T-helper 2 cell treated with Interferon-gamma antibody and Interleukin-4, amounts not matched to agents 100 ng/mL and 5 ng/mL, for 36 hours (primary cell): ENCODE data around the gene ACP6. TPM values are rescaled to one million over a fixed set of nuclear protein-coding genes. Genes with fewer than 3 reads are reported as not detected.

Experiments
- intact Hi-C: fragments of 100-400 bp; cut with micrococcal nuclease; formaldehyde crosslinking; loops from one replicate; pipeline ENCODE4 v1.15.1; 2023
- total RNA-seq: library from RNA; stranded (reverse); gene quantifications from 2 replicates; pipeline ENCODE4 v1.2.3, GENCODE V29; 2022

ACP6 gene
- total RNA-seq, 1 donor from 2014 or later, result 12.7 TPM

DNA sequence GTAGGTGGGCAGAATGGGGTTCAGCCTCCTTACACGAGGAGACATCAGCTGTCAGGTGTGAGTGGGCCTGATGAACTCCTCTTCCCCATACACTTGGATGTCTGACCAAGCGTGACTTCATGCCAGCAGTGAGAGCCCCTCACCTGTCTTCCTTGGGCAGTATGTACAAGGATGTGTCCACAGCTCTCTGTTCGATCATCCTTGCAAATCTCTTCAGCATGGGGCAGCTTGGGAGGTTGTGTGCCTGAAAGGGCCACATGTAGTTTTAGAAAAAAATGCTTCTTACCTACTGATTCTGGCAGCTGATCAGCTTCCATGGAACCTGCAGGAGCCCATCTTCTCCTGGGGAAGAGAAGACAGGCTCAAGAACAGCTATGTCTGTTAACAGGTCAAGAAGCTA is 18.0 kb downstream of the ACP6 start:
- intact Hi-C loops, result no loop called here

DNA sequence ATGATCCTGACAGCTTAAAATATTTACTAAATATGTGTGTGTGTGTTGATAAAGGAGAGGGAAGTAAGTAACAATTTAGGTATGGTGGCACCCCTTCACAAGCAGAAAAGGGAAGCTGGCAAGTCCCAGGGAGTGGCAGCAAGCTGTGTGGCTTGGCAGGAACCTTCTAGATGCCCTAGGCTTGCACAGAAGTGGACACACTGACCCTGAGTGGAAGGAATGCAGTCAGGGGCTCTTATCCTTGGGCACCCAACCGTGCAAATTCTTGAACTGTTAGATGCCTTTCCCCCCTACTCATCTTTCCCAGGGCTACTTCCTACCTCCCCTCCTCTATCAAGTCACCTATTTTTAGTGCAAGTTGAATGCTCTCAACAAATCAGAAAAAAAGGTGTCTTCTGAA is 18.9 kb downstream of the ACP6 start:
- intact Hi-C loops, result no loop called here

DNA sequence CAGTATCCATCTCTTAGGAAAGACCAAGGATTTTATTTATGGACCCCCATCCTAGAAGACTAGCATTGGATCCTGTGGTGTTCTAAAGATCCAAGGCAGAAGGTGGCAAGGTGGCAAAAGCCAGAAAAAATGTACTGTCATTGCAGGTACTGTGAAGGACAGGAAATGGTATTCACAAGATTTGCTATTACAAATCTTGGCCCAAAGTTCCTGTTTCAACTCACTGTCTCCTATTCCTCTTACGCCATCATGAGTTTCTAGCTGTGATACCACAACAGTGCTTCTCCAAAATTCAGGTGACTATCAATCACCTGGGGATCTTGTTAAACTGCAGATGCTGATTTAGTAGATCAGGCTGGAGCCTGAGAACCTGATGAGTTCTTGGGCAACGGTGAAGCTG is 21.4 kb downstream of the ACP6 start:
- intact Hi-C loops, result loop anchor here (1.0 kb wide), 1 partner anchor 21 kb away; the partner anchor contains the start of gene ACP6

DNA sequence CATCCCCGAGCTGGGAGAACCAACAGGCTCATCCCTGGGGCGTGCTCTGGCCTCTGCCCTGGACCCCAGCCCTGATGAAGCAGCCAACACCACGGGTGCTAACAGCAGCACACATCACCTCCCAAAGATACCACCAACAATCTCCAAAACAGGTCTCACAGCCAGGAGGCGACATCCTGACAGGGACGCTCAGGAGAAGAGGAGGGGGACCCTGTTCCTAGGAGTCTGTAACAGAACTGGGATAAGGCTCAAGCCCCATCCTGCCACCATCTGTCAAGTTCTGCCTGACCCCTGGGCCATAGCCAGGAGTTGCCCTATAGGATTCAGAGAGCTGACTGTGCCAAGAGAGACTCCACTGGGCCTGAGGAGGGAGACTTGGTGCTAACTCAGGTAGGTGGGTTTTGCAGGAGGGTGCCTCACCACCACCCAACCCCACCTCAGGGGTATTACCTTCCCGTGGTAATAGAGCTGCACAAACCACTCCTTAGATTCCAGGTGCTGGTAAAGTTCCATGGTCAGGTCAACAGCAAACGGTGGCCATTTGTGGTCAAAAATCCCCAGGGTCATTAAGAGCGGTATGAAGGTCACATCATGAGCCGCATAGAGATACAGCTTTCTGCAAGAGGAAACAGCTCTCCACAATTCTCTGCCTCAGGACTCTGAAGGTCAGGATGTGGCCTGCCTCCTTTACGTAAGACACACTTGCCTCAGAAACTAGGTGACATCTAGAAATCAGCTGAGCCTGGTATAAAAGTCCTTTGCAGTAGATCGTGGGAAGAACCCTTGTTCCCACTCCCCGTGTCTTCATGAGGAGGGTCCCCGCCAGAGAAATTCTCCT is 22.3 kb downstream of the ACP6 start:
- intact Hi-C loops, result loop anchor here (1.0 kb wide), 1 partner anchor 22 kb away; the partner anchor contains the start of gene ACP6

DNA sequence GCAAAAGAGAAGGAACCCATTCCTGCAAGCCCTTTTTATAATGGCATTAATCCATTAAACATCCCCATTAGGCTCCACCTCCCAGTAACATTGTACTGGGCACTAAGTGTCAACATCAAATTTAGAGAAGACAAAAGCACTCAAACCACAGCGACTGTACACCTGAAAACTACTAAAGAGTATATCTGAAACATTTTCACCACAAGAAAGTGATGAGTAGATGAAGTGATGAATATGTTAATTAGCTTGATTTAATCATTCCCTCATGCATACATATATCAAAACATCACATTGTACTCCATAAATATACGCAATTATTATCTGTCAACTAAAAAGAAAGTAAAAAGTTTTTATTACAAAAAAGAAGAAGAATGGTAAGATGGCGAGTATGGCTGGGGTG is 26.4 kb downstream of the ACP6 start:
- intact Hi-C loops, result no loop called here

DNA sequence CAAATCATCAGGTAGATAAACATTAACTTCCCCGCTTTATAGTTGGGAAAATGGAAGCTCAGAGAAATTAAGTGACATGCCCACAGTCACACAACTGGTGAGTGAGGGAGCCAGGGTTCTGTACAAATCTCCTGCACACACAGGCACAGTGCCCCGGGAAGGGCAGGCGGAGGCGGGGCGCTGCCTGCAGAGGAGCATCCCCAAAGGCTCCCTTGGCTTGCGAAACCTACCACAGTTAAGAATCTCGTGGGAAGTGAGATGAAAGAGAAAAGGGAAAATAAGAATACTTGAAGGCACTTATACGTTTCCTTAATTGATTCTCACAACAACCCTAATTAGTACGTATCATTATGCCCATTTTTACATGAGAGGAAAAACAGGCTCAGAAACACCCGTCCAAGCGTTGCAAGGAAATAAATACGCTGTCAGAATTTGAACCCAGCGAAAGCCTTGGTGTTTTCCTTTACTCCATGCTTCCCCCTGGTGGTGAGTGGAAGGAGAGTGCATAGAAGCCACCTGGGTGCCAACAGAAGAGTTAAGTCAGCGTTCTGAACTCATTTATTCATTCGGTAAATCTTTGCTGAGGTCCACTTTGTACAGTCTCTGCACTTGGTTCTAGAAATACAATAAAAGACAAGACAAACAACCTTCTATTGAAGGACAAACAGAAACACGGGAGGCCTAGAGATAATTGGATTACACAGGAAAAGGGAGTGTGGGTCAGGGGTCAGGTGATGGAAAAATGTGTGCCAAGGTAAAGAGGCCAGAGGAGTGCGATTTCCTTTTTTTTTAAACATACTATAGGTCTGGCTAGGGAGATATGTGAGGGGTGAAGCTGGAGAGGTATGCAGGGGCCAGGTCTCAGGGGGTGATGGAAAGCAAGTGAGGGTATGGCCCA is 28.4 kb downstream of the ACP6 start:
- intact Hi-C loops, result loop anchor here (1.0 to 2.0 kb wide), 3 partner anchors 41 to 147 kb away; no protein-coding TSS in a partner anchor

DNA sequence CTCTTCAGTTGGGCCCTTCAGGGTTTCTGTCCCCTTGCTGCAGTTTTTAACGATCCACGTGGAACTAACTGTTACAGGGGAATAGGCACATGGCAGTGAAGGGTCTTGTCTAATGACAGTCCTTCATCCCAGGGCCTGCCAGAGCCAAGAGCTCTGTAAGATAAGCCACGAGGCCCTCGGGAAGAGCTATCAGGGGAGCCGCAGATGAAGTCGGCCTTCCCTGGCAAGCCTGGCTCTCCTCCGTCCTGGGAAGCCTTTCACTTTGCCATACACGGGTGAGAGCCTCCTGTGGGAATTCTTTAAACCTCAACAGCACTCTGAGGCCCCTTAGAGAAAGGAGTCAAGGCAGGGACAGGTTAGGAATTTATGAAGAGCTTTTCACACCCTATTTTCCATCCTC is 29.0 kb downstream of the ACP6 start:
- intact Hi-C loops, result loop anchor here (2.0 kb wide), 2 partner anchors 40 to 60 kb away; no protein-coding TSS in a partner anchor

DNA sequence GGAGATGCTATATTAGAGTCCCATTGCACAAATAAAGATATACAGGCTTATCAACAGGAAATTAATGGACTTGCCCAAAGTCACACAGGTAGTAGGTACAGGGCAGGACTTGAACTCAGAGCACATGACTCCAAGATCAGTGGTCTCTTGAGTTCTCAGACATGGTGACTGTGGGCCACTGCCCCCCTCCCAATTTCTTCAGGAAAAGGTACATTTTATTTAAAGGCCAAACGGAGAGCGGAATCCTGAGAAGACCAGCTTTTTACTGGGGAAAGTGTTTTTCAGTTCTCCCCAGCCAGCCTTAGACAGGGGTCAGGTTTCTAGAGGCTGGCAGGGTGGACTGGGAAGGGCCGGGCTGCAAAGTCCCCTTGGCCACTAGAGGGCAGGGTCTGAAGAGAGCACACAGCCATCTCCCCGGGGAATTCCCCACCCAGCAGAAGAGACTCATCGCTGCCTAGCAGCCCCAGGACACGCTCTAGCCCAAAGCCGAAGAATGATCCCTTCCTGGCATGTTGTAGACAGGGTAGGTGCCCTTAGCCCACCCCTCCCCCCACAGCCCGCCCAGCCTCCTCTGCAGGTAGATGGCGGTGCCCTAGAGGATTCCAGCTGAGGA is 29.7 kb downstream of the ACP6 start:
- intact Hi-C loops, result loop anchor here (1.0 to 2.0 kb wide), 3 partner anchors 40 to 250 kb away; no protein-coding TSS in a partner anchor

DNA sequence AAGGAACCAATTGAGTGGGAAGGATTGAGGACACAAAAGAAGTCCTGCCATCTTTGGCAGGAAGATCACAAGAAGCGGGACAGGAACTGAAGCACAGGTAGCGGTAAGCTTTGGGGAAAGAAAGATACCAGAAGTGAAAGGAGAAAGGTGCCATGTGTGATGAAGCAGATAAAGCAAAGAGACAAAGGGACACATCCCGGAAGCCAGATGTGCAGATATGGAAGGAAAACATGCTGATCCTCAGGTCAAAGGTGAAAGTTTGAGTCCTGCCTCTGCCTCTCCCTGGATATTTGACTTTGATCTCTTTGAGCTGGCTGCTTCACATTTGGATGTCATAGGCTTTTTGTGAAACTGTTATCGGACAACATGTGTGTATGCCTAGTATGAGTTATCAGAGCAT is 34.0 kb downstream of the ACP6 start:
- intact Hi-C loops, result no loop called here

DNA sequence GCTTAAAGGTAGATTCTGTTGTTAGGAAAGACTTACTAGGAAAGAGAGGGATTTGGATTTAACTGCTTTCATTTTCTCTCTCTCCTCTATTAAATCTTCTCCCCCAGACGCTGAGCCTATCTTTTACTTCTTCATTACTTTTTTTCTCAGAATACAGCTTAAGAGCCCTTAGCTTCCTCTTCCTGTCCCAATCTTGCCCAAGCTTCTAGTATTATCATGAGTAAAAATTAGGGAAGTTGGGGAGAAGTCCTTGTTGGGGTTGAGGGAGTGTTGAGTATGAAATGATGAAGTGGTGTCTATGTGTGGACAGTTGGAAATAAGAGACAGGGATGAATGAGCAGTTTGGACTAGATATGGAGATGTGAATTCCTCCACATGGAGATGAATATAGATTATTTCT is 35.0 kb downstream of the ACP6 start:
- intact Hi-C loops, result no loop called here

DNA sequence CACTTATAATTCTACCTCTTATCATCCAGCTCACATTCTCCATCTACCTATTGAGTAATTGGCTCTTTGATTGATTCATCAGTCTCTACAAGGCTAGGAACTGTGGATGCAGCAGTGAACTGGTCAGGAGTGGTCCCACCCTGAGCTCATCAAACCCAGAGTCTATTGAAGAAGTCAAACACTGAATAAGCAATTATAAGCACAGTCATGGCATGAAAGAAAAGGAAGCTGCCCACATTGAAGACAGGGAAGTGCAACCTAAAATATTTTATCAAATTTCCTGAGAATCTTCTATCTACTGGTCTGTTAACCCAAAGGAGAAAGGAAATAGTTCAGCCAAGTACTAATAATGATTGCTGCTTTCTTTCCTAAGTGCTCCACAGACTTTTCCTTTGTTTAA is 35.7 kb downstream of the ACP6 start:
- intact Hi-C loops, result no loop called here

DNA sequence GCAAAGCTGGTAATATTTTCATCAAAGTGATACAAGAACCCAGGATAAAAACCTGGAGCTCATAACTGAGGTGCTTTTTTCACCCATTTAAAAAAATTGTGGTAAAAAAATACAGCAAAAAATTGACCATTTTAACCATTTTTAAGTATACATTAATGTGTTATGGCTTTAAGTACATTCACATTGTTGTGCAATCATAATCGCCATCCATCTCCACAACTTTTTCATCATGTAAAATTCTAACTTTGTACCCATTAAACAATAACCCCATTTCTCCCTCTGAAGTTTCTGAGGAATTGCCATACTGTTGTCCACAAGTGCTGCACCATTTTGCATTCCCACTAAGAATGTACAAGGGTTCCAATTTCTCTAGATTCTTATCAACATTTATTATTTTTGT is 36.6 kb downstream of the ACP6 start:
- intact Hi-C loops, result no loop called here

DNA sequence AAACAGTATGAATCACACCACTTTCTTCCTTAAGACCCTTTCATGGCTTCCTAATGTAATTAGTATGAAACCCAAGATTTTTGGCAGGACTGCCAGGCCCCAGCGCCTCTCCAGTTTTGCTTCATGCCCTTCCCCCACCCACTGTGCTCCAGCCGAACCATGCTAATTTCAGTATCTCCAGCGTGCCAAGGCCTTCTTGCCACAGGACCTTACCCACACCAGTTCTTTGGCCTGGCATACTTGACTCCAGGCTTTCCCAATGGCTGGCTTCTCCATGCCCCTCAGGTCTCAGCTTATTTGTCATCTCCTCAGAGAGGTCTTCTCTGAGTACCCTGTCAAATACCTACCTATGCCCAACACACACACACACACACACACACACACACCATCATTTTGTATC is 38.5 kb downstream of the ACP6 start:
- intact Hi-C loops, result no loop called here

DNA sequence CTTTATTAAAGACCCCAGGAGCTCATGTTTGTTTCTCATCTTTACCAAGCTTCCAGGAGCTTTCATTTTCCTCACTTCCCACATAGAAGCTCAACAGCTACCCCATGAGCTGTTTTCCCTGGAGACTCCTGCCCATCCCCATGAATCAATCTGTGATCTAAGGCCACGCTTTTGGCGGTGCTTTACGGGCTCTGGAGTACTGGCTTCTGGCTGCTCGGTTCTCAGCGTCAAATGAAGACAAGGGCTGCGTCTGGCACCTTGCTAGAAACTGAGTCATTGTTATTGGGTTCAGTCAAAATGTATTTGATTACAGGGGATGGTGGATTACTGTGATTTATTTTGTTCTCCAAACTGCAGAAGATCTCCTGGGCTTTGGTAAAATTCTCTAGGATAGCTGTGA is 39.9 kb downstream of the ACP6 start:
- intact Hi-C loops, result no loop called here

DNA sequence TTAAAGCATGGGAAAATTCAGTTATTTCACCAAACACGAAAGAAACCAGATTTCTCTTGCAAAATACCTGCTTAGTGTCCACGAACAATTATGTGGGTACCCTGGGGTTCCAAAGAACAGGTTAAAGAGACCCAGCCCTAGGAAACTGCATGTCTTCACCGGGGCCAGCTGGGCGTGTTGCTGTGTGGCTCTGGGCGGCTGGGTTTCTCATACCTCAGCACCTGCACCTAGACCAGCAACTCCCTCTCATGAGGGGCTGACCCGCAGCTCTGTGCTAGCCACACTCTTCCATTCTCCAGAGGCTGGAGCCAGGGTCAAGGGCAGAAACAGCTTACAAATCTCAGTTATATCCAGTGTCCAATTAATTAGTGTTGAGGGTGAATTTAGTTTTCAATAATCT is 40.3 kb downstream of the ACP6 start:
- intact Hi-C loops, result no loop called here

DNA sequence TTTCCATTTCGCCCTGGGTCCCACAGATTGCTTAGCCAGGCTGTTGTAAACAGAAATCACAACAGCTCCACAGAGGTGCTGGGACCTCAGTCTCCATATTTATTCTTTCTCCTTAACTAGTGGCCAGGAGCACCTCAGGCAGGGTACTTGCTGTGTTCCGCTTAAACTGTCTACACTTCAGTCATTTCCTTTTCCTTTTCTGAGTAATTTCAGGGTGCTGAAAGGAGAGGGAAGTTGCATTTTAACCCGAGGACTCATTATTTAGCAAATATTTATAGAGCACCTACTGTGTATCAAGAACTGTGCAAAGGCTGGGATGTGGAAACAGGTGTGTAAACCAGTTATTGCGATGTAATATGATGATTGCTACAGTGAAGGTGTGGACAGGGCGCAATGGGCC is 41.9 kb downstream of the ACP6 start:
- intact Hi-C loops, result no loop called here

DNA sequence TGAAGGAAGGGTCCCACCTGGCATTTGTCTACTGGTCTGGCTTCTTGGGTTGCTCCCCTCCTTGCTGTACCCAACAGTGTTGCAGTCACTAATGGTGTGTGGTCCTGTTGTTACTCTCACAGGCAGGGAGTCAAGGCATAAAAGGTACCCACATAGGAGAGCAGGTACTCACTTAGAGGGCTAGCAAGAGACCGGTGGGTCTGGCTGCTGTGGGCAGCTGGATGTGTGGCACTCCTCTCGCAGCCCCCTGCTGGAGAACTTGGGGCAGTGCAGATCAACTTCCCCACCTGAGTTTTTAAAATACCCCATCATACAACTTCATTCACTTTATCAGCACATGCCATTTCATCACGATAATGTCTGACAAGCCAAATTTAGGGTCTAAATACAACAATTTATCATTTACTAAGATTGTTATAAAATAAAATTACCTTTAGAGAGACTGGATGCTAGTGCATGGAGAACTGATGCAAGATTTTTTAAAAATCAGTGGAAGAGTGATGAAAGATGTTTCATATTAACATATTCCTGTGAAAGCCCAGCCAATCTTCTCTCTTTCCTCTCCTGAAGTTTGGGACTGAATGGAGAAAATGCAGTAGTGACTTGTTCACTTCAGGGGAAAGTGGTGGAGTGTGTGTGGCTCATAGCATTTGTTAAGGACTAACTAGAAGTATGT is 42.8 kb downstream of the ACP6 start:
- intact Hi-C loops, result loop anchor here (2.0 kb wide), 1 partner anchor 133 kb away; no protein-coding TSS in a partner anchor

DNA sequence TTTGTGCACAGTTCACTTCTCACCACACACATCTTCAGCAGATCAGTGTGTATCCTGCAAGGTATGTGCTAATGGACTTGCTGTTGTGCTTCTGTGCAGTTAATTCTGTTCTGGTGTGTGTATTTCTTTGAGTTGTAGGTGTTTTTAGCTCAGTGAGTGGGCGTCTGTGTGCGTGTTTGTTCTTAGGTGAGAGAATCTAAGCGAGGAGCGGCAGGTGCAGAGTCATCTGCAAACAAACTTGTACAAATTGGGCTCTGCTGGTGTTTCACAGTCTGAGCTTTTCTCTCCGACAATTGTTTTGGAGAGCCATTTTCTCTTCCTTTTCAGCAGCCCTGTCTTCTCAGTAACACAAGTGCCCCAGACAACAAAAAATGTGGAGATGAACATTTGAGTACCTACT is 43.6 kb downstream of the ACP6 start:
- intact Hi-C loops, result loop anchor here (2.0 kb wide), 1 partner anchor 132 kb away; no protein-coding TSS in a partner anchor

DNA sequence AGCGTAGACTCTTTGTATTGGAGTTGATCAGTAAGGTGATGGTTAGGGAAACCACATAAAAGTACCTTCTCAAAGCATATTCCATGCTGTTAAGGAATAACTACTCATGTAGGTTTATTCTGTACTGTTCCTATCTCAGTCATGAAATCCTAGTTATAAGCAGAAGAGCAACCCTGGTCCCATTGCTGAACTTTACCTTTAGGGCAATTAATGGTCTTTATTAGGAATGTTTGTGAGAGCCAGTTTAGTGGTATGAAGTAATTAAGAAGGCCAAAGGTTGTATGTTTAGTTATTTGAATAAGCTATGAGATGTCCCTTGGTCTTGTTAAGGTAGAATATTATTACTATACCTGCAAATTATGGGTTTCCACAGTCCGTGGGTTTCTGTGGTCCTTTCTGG is 44.0 kb downstream of the ACP6 start:
- intact Hi-C loops, result loop anchor here (2.0 kb wide), 1 partner anchor 131 kb away; no protein-coding TSS in a partner anchor

DNA sequence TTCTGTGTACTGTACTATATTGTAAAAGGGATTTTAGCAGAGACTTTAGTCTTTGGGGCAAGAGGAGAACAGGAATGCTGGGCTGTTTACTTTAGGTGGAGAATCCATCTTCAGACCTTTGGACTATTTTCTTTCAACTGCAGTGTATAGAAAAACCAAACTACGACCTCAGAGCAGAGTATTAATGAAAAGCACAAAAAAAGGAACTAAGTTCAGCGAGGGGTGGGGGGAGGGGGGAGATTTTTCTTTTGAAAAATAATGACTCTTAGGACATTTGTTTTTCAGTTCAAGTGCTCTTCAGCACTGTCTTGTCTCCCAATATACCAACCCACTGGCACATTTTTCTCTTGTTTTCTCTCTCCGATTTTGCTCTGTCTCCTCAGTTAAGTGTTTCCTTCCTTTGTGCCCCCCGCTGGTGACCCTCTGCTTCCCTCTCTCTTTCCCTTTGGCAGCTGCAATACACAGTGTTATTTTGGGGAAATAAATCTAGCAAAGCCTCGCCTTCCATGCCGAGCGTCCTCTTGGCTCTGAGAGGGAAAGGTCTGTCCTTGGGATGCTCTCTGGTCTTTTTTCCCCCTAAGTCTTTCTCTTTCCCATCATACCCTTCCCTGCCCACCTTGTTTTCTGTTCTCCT is 44.8 kb downstream of the ACP6 start:
- intact Hi-C loops, result no loop called here
